IPS DF 6.9 (cell line): ENCODE results near the gene CEP152.
"Not testable (repeated sequence)": the region's sequence is repeated elsewhere in the genome, so short reads cannot be mapped to it uniquely, and the experiment has no call there.

Experiments used
- DNase-seq: peaks from one replicate; pipeline ENCODE4 v3.0.0-alpha.2; 2013; ENCODE audit warnings: low read depth, low spot score
- H3K27ac ChIP-seq: one replicate; pipeline ENCODE4 v1.5.1; 2013; ENCODE audit warnings: low read length, control low read depth
- H3K27me3 ChIP-seq: 2 replicates; pipeline ENCODE4 v1.6.1; 2013; ENCODE audit warnings: mild to moderate bottlenecking, low read length; ENCODE audit not compliant: control insufficient read depth, insufficient read depth
- H3K36me3 ChIP-seq: 2 replicates; pipeline ENCODE4 v1.6.1; 2013; ENCODE audit warnings: low read length; ENCODE audit not compliant: control insufficient read depth, insufficient read depth
- H3K4me1 ChIP-seq: 2 replicates; pipeline ENCODE4 v1.6.1; 2013; ENCODE audit warnings: low read length; ENCODE audit not compliant: control insufficient read depth, insufficient read depth
- H3K4me3 ChIP-seq: 2 replicates; pipeline ENCODE4 v1.5.1; 2013; ENCODE audit warnings: mild to moderate bottlenecking, low read length
- H3K9me3 ChIP-seq: 2 replicates; pipeline ENCODE4 v1.6.1; 2013; ENCODE audit warnings: low read length, inconsistent platforms; ENCODE audit not compliant: control insufficient read depth, insufficient read depth
- WGBS: extraction: QIAGEN DNeasy Blood & Tissue Kit; methylation state at CpG from one replicate; pipeline ENCODE4 v1.1.7; 2013; ENCODE audit warnings: mixed read lengths, missing lambda C conversion rate; ENCODE audit not compliant: insufficient read length, insufficient coverage; 5-methylcytosine and 5-hydroxymethylcytosine counted together

The CEP152 gene

GRCh38 chr15:48794697-48795134, 16.2 kb downstream of the CEP152 start:
- whole genome bisulfite sequencing, result no CpG with 5 or more reads among the region's 2 CpGs
- Histone ChIP-seq H3K4me3 (no peak overlapping the region), H3K4me1 (no peaks in the 10 kb centered on the region), H3K9me3 (no peaks in the 10 kb centered on the region), H3K27me3 (no peaks in the 10 kb centered on the region), H3K36me3 (no peaks in the 10 kb centered on the region), H3K27ac (no peak overlapping the region)
- no peak for DNase-seq

- Histone ChIP-seq H3K27ac (no peak overlapping the region), H3K27me3 (no peaks in the 10 kb centered on the region), H3K9me3 (no peaks in the 10 kb centered on the region), H3K4me3 (no peak overlapping the region), H3K4me1 (no peaks in the 10 kb centered on the region), H3K36me3 (no peaks in the 10 kb centered on the region; the same call in 1 of the 2 replicates)
- no peak for DNase-seq
- no CpG with 5 or more reads among the region's 3 CpGs for WGBS
Measured at GRCh38 chr15:48792408-48792807, 18.5 kb downstream of the CEP152 start.

- not testable (repeated sequence) for H3K27me3 ChIP-seq, H3K4me1 ChIP-seq, H3K27ac ChIP-seq, DNase-seq, H3K4me3 ChIP-seq, H3K9me3 ChIP-seq, H3K36me3 ChIP-seq
- no CpG with 5 or more reads among the region's 12 CpGs for WGBS
Measured at GRCh38 chr15:48790466-48791115, 20.3 kb downstream of the CEP152 start.

- Histone ChIP-seq H3K36me3 (peaks cover 8% of the 10 kb centered on the region; the same call in 1 of the 2 replicates), H3K9me3 (no peaks in the 10 kb centered on the region)
Measured at GRCh38 chr15:48785712-48786111, 25.2 kb downstream of the CEP152 start.

GRCh38 chr15:48785195-48785594, 25.7 kb downstream of the CEP152 start:
- Histone ChIP-seq H3K4me1 (no peaks in the 10 kb centered on the region), H3K27me3 (no peaks in the 10 kb centered on the region), H3K27ac (no peak overlapping the region), H3K36me3 (peaks cover 8% of the 10 kb centered on the region; the same call in 1 of the 2 replicates), H3K9me3 (no peaks in the 10 kb centered on the region), H3K4me3 (no peak overlapping the region)
- no peak for DNase-seq
- no CpG with 5 or more reads among the region's 3 CpGs for WGBS

More at GRCh38 chr15:48785712-48786111, 25.2 kb downstream of the CEP152 start:
- H3K27me3 ChIP-seq, result no peaks in the 10 kb centered on the region
- H3K4me3 ChIP-seq, result no peak overlapping the region
- no CpG with 5 or more reads among the region's 2 CpGs for WGBS
- H3K27ac ChIP-seq, result no peak overlapping the region
- no peak for DNase-seq
- no peaks in the 10 kb centered on the region for H3K4me1 ChIP-seq

- Histone ChIP-seq H3K9me3 (no peaks in the 10 kb centered on the region), H3K4me3 (no peak overlapping the region), H3K4me1 (no peaks in the 10 kb centered on the region), H3K27me3 (no peaks in the 10 kb centered on the region), H3K27ac (no peak overlapping the region), H3K36me3 (peaks cover 8% of the 10 kb centered on the region; the same call in 1 of the 2 replicates)
- WGBS, result no CpG with 5 or more reads among the region's 2 CpGs
- no peak for DNase-seq
Measured at GRCh38 chr15:48784756-48785155, 26.1 kb downstream of the CEP152 start.

GRCh38 chr15:48782911-48783310, 28.0 kb downstream of the CEP152 start:
- no peaks in the 10 kb centered on the region for H3K9me3 ChIP-seq
- no peak overlapping the region for H3K4me3 ChIP-seq
- H3K27ac ChIP-seq, result no peak overlapping the region
- WGBS, result no CpG with 5 or more reads among the region's 2 CpGs
- H3K27me3 ChIP-seq, result no peaks in the 10 kb centered on the region
- no peak for DNase-seq
- no peaks in the 10 kb centered on the region for H3K4me1 ChIP-seq
- peaks cover 8% of the 10 kb centered on the region; the same call in 1 of the 2 replicates for H3K36me3 ChIP-seq

- H3K27ac ChIP-seq, result no peak overlapping the region
- no peaks in the 10 kb centered on the region for H3K27me3 ChIP-seq
- whole genome bisulfite sequencing, result no CpG with 5 or more reads among the region's 5 CpGs
- no peak overlapping the region for H3K4me3 ChIP-seq
- no peaks in the 10 kb centered on the region for H3K9me3 ChIP-seq
- no peak for DNase-seq
- no peaks in the 10 kb centered on the region for H3K4me1 ChIP-seq
- H3K36me3 ChIP-seq, result peaks cover 8% of the 10 kb centered on the region; the same call in 1 of the 2 replicates
Measured at GRCh38 chr15:48781481-48782081, 29.3 kb downstream of the CEP152 start.

- WGBS, result no CpG with 5 or more reads among the region's 2 CpGs
- H3K9me3 ChIP-seq, result no peaks in the 10 kb centered on the region
- no peak overlapping the region for H3K27ac ChIP-seq
- H3K36me3 ChIP-seq, result peaks cover 8% of the 10 kb centered on the region; the same call in 1 of the 2 replicates
- H3K4me3 ChIP-seq, result no peak overlapping the region
- DNase-seq, result no peak
- no peaks in the 10 kb centered on the region for H3K4me1 ChIP-seq
- H3K27me3 ChIP-seq, result no peaks in the 10 kb centered on the region
Measured at GRCh38 chr15:48781017-48781416, 29.9 kb downstream of the CEP152 start.

GRCh38 chr15:48778331-48778730, 32.5 kb downstream of the CEP152 start:
- H3K36me3 ChIP-seq, result peaks cover 8% of the 10 kb centered on the region; the same call in 1 of the 2 replicates
- no peaks in the 10 kb centered on the region for H3K9me3 ChIP-seq

More at GRCh38 chr15:48778331-48778730, 32.5 kb downstream of the CEP152 start:
- Histone ChIP-seq H3K4me3 (no peak overlapping the region), H3K4me1 (no peaks in the 10 kb centered on the region), H3K27me3 (no peaks in the 10 kb centered on the region), H3K27ac (no peak overlapping the region)
- WGBS, result no CpG with 5 or more reads among the region's 10 CpGs
- DNase-seq, result no peak
